GM15510 (cell line): Measurements from ENCODE around the gene ALPK1.
A peak's percentile ranks its signal among the peaks of the same experiment; 100 is the strongest.

ENCODE experiments used
- POLR2A ChIP-seq: IDR thresholded peaks from 3 replicates; pipeline ENCODE4 v1.6.1; 2011; ENCODE audit warnings: borderline replicate concordance; ENCODE audit not compliant: insufficient read length; ENCODE audit errors: extremely low read depth

Gene ALPK1

GRCh38 chr4:112279025-112279881, 17.9 kb upstream of the ALPK1 start:
- TF ChIP-seq POLR2A: no peak

DNA sequence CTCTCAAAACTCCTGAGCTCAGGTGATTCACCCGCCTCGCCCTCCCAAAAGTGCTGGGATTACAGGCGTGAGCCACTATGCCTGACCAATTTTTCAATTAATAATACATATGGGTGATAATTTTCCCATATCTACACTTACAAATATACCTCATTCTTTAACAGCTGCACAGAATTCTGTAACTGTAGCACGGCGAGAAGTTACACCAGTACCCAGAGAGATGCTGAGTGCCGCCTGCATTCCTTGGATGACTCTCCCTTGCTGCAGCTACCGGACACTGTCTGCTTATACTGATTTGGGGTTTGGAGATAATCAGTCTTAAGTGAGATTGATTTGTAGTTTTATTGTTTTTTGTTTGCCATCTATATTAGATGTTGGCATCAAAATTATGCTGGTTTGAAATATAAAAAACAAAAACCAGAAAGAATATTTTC, 17.3 kb upstream of the ALPK1 start:
- no peak for TF ChIP-seq POLR2A

- TF ChIP-seq POLR2A: no peak
Measured at GRCh38 chr4:112280386-112281056, 16.6 kb upstream of the ALPK1 start.

- TF ChIP-seq POLR2A: no peak
Measured at GRCh38 chr4:112282860-112283667, 14.1 kb upstream of the ALPK1 start.

DNA sequence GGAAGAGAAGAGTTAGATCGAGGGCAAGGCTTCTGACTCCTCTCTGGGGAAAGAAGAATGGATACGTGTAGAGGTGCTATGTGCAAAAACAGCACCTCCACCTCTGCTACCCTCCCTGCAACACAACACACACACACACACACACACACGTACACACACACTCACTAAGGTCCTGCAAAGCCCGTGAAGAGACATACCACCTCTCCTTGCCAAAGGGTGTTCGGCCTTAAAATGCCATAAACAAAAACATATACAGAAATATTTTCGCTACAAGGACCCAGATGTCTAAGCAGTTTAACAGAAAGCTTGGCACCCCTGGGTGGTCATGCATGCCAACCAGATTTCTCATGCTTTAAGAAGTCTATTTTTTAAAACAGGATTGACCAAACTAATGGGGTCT, 13.0 kb upstream of the ALPK1 start:
- no peak for TF ChIP-seq POLR2A

DNA sequence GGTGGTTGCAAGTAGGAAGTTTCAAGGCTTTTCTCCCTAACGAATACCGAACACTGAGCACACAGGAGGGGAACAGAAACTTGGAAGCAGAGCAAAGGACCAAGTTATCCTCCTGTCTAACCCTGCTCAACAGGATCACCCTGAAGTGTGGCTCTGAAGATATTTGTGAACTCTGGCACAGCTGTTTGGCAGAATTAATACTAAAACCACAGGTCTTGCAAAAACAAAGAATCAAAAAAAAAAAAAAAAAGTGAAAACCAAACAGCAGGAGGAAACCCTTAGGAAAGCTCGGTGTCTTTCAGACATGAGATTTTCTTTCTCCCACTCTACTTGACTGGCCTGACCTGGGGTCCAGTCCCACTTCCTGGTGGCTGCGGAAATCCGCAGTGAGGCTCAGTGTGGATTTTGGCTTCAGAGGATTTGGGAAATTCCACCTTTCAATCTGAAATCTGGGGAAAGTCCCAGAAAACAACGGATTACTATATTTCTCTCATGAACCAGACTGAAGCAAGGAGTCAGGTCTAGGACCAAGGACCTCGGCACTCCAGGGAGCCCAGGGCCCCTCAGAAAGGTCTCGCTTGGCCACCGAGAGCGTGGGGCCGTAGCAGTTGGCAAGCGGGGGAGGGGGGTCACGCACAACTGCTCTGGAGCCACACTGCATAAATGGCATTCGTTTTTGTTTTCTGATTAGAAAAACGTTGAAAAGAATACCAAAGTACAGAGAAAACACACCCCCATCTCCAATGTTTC, 12.3 kb upstream of the ALPK1 start:
- peak; percentile 38 for TF ChIP-seq POLR2A

GRCh38 chr4:112287258-112287989, 9.7 kb upstream of the ALPK1 start:
- TF ChIP-seq POLR2A: peak; percentile 51

DNA sequence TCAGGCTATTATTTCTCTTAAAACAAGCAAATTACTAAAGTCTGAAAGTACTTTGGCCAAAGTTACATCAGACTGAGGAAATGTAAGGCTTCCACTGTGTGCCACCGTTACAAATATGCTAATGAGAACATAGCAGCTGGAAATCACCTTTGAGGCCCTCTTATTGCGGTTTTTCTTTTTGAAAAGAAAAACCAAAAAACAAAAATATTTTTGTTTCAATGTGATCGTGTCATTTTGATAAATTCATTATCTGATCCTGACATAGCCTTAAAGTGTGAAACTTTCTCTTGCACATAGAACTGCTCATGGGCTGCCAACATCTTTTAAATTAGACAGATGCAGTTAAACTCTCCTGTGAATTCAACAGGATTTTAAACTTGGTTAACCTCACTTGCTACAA, 8.7 kb upstream of the ALPK1 start:
- TF ChIP-seq POLR2A: no peak

DNA sequence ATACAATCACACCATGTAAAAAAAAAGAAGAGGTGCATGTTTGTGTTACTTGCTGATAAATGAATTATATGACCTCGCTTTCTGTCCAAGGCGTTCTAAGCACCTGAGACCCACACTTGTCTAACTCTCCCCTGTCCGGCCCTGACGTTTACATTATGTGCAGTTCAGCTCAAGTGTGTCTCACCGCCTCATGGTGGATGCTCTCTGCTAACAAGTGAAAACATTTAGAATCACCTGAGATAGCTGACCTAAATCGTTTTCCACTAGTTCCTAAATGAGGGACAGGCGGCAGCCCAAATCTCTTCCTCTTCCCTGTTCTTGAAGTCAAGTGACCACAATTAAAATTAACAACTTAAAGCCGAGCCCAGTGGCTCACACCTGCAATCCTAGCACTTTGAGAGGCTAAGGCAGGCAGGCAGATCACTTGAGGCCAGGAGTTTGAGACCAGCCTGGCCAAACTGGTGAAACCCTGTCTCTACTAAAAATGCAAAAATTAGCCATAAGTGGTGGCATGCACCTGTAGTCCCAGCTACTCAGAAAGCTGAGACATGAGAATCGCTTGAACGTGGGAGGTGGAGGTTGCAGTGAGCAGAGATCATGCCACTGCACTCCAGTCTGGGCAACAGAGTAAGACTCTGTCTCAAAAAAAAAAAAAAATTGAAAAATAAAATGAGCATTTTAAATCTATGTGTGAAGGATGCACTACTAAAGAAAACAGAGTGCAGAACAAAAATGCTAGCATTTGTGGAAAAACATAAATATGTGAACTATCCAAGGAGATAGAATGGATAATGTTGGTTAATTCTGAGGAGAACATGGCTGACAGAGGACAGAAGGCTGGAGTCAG, 7.5 kb upstream of the ALPK1 start:
- TF ChIP-seq POLR2A: no peak

DNA sequence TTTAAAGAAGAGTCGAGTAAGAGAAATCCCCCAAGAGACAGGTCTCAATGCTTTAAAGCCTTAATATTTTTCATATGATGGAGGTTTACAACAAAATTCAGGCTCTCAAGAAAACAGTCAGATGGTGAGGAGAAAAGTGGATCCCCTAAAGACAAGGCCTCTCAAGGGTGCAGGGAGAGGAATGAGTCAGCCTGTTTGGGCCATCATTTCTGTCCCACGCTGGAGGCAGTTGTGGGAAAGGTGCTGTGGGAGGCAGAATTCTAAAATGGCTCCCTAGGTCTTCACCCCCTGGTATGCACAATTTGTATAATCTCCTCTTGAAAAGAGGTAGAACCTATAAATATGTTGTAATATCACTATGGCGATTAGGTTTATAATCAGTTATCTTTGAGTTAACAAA, 6.8 kb upstream of the ALPK1 start:
- TF ChIP-seq POLR2A: no peak

DNA sequence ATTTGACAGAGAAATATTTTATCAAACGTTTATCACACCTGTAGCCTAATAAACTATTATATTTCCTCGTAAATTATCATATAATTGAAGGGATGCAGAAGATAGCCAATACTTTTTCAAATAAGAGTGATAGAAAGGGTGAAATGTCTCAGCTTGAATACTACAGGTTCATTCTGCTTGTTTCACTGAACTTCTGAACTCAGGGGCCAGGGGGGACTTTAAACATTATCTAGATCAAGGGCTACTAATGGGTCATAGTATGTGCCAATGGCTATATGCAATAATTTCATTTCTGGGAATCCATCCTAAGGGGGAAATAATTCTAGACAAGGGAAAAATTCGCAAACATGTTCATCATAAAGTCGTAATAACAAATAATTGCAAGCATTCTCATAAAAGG, 2.6 kb downstream of the ALPK1 start:
- no peak for TF ChIP-seq POLR2A

DNA sequence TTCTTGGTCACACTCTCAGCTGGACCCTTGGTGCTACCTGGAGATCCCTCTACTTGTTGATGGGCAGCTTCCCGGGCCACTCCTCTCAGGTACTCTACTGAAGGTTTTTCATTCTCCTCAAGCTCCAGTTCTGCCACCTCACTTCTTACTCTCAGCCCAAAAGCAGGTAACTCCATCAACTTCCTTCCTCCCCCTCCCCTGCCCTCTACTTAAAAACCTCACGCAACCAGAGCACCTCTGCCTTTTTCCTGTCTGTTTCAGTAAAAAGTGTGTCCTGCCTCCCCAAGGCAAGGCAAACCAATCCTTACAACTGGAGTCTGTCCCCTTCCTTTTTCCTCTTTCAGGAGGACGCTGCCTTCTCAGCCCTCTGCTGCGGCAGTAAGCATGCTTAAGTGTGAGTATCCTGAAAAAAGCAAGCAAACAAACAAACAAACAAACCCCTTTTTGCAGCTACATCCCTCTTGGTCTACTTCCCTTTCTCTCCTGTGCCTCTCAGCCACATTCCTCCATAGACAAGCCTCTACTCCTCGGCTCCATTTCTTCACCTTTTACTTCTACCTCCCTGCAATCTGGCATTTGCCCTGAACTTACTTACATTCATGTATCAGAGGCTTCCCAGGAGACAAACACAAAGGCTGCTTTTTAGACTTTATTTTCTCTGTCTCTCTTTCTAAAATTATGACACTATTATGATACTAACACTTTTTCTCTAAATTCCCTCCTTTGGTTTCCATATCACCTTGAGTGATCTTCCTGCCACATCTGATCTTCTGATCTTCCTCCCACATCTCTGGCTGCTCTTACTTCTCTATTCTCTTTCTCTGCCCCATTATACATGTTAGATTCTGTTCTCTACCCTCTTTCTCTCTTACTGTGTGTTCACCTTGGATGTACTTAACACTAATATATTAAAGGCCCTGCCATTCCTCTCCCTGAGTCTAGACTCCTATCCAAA, 5.4 kb downstream of the ALPK1 start:
- no peak for TF ChIP-seq POLR2A
